Choroid plexus epithelial cell (primary cell): Measurements from ENCODE around the gene HILPDA.

ENCODE experiments used
- DNase-seq: peaks from one replicate; pipeline ENCODE4 v3.0.0-alpha.2; 2010; ENCODE audit warnings: low read depth
- H3K4me3 ChIP-seq: 2 replicates; pipeline ENCODE4 v1.5.1; 2011; ENCODE audit warnings: low read depth, mild to moderate bottlenecking, control low read depth, low read length, moderate library complexity
- TF ChIP-seq, protein P1 (sequence below): conservative IDR thresholded peaks from 2 replicates; pipeline ENCODE4 v1.5.1; 2011; ENCODE audit warnings: low read depth, mild to moderate bottlenecking, control low read depth, inconsistent platforms, low read length, moderate library complexity

The HILPDA gene

GRCh38 chr7:128446306-128446705 is 9.4 kb upstream of the HILPDA start:
- TF ChIP-seq, protein P1, sequence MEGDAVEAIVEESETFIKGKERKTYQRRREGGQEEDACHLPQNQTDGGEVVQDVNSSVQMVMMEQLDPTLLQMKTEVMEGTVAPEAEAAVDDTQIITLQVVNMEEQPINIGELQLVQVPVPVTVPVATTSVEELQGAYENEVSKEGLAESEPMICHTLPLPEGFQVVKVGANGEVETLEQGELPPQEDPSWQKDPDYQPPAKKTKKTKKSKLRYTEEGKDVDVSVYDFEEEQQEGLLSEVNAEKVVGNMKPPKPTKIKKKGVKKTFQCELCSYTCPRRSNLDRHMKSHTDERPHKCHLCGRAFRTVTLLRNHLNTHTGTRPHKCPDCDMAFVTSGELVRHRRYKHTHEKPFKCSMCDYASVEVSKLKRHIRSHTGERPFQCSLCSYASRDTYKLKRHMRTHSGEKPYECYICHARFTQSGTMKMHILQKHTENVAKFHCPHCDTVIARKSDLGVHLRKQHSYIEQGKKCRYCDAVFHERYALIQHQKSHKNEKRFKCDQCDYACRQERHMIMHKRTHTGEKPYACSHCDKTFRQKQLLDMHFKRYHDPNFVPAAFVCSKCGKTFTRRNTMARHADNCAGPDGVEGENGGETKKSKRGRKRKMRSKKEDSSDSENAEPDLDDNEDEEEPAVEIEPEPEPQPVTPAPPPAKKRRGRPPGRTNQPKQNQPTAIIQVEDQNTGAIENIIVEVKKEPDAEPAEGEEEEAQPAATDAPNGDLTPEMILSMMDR, result no peak
- no peak for DNase-seq
- H3K4me3 ChIP-seq, result no peak overlapping the region

DNA sequence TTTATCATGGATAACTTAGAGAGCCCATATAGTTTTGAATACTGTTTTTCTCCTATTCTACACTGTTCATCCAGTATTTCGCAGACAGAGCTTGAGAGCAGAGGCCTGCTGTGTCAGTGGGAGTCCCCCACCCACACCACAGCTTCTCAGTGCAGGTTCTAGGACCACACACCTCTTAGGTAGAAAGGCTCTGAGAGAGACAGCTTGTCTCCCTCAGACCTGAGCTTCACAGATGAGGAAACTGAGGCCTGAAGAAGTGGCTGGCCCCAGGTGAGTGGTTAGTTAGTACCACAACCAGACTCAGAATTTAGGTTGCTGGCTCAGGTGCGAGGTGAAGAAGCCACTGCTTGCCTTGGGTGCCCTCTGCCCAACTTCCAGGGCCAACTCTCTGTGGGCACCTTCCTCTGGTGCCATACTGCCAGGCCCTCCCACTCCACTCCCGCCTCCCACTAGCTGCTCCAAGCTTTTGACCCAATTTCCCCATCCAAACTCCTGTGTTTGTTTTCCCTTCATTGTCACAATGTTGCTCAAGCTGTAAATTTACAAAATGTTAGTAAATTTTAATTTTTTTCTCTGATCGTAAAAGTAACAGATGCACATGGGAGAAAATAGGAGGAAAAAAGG is 7.6 kb upstream of the HILPDA start:
- H3K4me3 ChIP-seq, result no peak overlapping the region
- DNase-seq, result no peak
- TF ChIP-seq, protein P1, result no peak

- DNase-seq, result no peak
- TF ChIP-seq, protein P1, result no peak
- H3K4me3 ChIP-seq, result no peak overlapping the region
Observed at GRCh38 chr7:128448751-128449302, 6.9 kb upstream of the HILPDA start.

GRCh38 chr7:128450409-128450808 is 5.3 kb upstream of the HILPDA start:
- H3K4me3 ChIP-seq, result no peak overlapping the region
- no peak for DNase-seq
- TF ChIP-seq, protein P1, result no peak

- no peak for DNase-seq
- no peak overlapping the region for H3K4me3 ChIP-seq
- TF ChIP-seq, protein P1, result no peak
Observed at GRCh38 chr7:128450913-128451312, 4.8 kb upstream of the HILPDA start.

DNA sequence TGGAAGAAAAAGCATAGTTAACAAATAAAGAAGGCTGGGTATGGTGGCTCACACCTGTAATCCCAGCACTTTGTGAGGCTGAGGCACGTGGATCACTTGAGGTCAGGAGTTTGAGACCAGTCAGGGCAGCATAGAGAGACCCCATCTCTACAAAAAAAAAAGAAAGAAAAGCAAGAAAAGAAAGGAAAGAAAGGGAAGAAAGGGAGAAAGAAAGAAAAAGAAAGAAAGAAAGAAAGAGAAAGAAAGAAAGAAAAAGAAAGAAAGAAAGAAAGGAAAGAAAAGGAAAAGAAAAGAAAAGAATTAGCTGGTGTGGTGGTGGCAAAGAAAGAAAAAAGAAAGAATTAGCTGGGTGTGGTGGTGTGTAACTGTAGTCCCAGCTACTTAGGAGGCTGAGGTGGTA is 3.1 kb upstream of the HILPDA start:
- TF ChIP-seq, protein P1, result no peak
- H3K4me3 ChIP-seq, result no peak overlapping the region
- DNase-seq, result no peak
